Measurements from ENCODE around the gene LDLRAD3. TPM values are rescaled to one million over a fixed set of nuclear protein-coding genes. Genes with fewer than 3 reads are reported as not detected.

Gene LDLRAD3
- total RNA-seq, 1 donor from 2014 or later, result 18.2 TPM

DNA sequence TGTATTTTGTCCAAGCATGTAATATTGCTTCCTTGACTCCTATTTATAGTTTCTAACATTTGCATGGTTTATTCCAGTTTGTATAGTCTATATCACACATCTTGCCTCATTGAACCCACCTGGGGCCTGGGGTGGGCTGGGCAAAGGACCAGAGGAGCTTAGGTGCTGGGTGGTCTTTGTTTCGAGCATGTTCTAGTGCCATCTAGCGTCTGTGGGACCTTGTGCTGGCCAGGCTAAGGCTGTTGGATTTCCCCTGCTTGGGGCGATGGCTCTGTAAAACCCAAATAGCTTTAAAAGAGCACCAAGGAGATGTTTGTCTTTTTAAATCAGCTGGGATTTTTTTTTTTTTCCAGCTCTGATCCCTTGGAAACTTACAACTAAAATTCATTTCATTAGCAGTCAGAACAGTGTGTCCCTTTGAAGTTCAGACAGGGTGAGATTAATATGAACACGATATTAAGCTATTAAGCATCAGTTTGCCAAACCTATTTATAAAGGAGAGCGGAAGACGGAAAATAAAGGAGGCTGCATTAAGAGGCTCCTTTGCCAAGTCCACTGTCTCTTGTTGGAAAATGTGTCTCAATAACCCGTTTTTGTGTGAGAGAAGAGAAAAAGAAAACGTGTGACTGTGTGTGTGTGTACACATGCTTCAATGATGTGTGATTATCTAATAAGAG is 188.0 kb downstream of the LDLRAD3 start:
- TF ChIP-seq, protein P1, sequence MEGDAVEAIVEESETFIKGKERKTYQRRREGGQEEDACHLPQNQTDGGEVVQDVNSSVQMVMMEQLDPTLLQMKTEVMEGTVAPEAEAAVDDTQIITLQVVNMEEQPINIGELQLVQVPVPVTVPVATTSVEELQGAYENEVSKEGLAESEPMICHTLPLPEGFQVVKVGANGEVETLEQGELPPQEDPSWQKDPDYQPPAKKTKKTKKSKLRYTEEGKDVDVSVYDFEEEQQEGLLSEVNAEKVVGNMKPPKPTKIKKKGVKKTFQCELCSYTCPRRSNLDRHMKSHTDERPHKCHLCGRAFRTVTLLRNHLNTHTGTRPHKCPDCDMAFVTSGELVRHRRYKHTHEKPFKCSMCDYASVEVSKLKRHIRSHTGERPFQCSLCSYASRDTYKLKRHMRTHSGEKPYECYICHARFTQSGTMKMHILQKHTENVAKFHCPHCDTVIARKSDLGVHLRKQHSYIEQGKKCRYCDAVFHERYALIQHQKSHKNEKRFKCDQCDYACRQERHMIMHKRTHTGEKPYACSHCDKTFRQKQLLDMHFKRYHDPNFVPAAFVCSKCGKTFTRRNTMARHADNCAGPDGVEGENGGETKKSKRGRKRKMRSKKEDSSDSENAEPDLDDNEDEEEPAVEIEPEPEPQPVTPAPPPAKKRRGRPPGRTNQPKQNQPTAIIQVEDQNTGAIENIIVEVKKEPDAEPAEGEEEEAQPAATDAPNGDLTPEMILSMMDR (IDR thresholded peaks at IDR 0.05), result peak; percentile 83
- Mint-ChIP-seq H3K9me3 (ENCODE audit: unreplicated experiment) (no peaks in the 10 kb centered on the region), H3K27ac (ENCODE audit: unreplicated experiment) (no peak overlapping the region), H3K4me3 (ENCODE audit: unreplicated experiment) (no peak overlapping the region), H3K4me1 (ENCODE audit: unreplicated experiment) (peaks cover 16% of the 10 kb centered on the region), H3K36me3 (ENCODE audit: unreplicated experiment) (no peaks in the 10 kb centered on the region), H3K27me3 (ENCODE audit: unreplicated experiment) (no peaks in the 10 kb centered on the region)
- DNase-seq (ENCODE audit: extremely low spot score, unreplicated experiment), result no peak

DNA sequence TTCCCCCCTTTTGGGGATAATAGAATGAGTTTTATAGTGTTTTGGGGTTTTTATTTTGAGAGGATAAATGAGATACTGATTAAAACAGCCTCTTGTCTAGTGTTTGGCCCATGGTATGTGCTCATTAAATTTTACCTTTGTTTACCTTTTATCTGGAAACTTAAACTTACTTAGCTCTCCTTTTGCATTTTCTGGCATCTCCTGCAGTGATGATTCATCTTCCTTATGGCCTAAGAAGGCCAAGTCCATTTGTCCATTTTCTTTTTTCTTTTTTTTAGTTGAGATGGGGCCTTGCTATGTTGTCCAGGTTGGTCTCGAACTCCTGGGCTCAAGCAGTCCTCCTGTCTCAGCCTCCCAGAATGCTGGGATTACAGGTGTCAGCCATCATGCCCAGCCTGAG is 189.1 kb downstream of the LDLRAD3 start:
- TF ChIP-seq, protein P1 (IDR thresholded peaks at IDR 0.05), result no peak
- Mint-ChIP-seq H3K4me1 (ENCODE audit: unreplicated experiment) (peaks cover 16% of the 10 kb centered on the region), H3K27ac (ENCODE audit: unreplicated experiment) (no peak overlapping the region), H3K9me3 (ENCODE audit: unreplicated experiment) (no peaks in the 10 kb centered on the region), H3K27me3 (ENCODE audit: unreplicated experiment) (no peaks in the 10 kb centered on the region), H3K4me3 (ENCODE audit: unreplicated experiment) (no peak overlapping the region), H3K36me3 (ENCODE audit: unreplicated experiment) (no peaks in the 10 kb centered on the region)
- no peak for DNase-seq (ENCODE audit: extremely low spot score, unreplicated experiment)

DNA sequence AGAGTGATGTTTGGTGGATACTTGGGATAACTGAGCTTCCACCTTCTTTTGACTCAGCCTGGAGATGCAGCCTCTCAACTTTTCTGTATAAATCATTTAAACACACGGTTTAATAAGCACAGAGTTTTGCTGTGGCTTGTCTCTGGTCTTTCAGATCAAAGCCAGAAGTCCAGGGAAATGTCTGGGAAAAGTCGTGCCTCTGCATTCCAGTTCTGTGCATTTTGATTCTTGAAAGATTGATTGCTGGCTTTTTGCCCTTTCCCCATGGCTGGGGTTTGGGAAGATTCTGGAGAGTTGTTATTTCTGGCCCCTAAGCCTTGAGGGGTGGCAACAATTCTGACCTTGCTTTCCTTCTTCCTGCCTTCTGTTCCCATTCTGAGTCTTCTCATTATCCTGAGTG is 191.2 kb downstream of the LDLRAD3 start:
- no peaks in the 10 kb centered on the region for H3K9me3 Mint-ChIP-seq (ENCODE audit: unreplicated experiment)
- no peak overlapping the region for H3K4me3 Mint-ChIP-seq (ENCODE audit: unreplicated experiment)
- TF ChIP-seq, protein P1 (IDR thresholded peaks at IDR 0.05), result no peak
- H3K27ac Mint-ChIP-seq (ENCODE audit: unreplicated experiment), result no peak overlapping the region
- no peak for DNase-seq (ENCODE audit: extremely low spot score, unreplicated experiment)
- peaks cover 16% of the 10 kb centered on the region for H3K4me1 Mint-ChIP-seq (ENCODE audit: unreplicated experiment)
- no peaks in the 10 kb centered on the region for H3K36me3 Mint-ChIP-seq (ENCODE audit: unreplicated experiment)
- no peaks in the 10 kb centered on the region for H3K27me3 Mint-ChIP-seq (ENCODE audit: unreplicated experiment)

DNA sequence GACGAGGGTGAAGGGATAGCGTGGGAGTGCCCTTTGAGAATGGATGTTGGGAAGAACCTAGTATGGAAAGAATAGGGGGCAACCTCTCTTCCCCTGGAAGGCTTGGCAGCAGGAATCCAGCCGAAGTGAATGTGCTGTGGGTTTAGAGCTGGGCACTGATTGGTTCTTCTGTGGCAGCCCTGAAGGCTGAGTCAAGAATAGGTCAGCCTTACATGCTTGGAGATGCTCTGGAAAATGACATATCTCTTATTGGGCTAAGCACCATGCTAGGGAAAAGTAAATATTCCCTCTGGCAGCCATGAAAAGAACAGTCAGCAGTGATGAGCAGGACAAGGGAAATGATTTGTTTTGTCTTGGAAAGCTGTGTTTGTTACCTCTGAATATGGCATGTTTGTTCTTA is 195.9 kb downstream of the LDLRAD3 start:
- Mint-ChIP-seq H3K36me3 (ENCODE audit: unreplicated experiment) (no peaks in the 10 kb centered on the region), H3K9me3 (ENCODE audit: unreplicated experiment) (no peaks in the 10 kb centered on the region), H3K27me3 (ENCODE audit: unreplicated experiment) (no peaks in the 10 kb centered on the region), H3K4me3 (ENCODE audit: unreplicated experiment) (no peak overlapping the region), H3K27ac (ENCODE audit: unreplicated experiment) (no peak overlapping the region), H3K4me1 (ENCODE audit: unreplicated experiment) (peaks cover 11% of the 10 kb centered on the region)
- TF ChIP-seq, protein P1 (IDR thresholded peaks at IDR 0.05), result no peak
- no peak for DNase-seq (ENCODE audit: extremely low spot score, unreplicated experiment)

DNA sequence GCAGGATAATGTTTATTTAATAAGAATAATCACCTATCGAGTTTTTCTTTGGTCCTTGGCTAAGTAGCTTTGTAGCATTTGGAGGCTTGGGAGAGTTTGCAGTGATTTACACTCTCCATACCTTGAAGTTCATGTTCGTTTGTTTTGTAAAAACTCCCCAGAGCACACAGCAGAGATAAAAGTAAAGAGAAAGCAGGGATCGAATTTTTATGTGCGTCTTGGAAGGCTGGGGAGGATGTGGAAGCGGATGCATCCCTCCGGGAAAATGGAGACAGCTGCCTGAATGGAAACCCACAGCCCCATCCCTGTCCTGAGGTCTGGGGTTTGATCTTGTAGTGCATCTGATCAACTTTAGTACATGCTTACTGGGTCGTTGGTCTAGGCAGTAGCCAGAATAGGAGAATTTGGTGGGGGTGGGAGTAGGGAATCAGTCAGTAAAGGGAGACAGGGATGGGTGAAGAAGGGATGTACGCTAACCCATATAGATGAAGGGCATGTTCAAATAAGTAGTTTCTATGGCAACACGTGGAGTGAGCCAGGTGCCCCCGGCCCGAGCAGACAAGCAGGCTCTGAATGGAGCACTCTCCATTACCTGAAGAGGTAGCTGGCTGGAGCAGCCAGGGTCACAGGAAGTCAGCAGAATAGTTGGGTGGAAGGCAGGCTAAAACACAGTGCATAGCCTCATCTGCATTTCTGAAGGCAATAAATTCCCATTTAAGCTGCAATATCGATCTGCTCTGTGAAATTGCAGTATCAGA is 197.5 kb downstream of the LDLRAD3 start:
- H3K9me3 Mint-ChIP-seq (ENCODE audit: unreplicated experiment), result no peaks in the 10 kb centered on the region

More for the DNA sequence above, 197.5 kb downstream of the LDLRAD3 start:
- H3K4me1 Mint-ChIP-seq (ENCODE audit: unreplicated experiment), result peaks cover 12% of the 10 kb centered on the region
- no peak for DNase-seq (ENCODE audit: extremely low spot score, unreplicated experiment)
- H3K36me3 Mint-ChIP-seq (ENCODE audit: unreplicated experiment), result no peaks in the 10 kb centered on the region
- no peak overlapping the region for H3K27ac Mint-ChIP-seq (ENCODE audit: unreplicated experiment)
- no peaks in the 10 kb centered on the region for H3K27me3 Mint-ChIP-seq (ENCODE audit: unreplicated experiment)
- no peak overlapping the region for H3K4me3 Mint-ChIP-seq (ENCODE audit: unreplicated experiment)
- TF ChIP-seq, protein P1 (IDR thresholded peaks at IDR 0.05), result no peak
